ENCODE data around the gene ACSF2. TPM values are rescaled to one million over a fixed set of nuclear protein-coding genes. Genes with fewer than 3 reads are reported as not detected.

ACSF2 gene
- total and polyA plus RNA-seq, 2 of the 13 experiments (the other 11 are each of a cell fraction or from before 2014, with no cell fraction given): 87.3 to 109 TPM

DNA sequence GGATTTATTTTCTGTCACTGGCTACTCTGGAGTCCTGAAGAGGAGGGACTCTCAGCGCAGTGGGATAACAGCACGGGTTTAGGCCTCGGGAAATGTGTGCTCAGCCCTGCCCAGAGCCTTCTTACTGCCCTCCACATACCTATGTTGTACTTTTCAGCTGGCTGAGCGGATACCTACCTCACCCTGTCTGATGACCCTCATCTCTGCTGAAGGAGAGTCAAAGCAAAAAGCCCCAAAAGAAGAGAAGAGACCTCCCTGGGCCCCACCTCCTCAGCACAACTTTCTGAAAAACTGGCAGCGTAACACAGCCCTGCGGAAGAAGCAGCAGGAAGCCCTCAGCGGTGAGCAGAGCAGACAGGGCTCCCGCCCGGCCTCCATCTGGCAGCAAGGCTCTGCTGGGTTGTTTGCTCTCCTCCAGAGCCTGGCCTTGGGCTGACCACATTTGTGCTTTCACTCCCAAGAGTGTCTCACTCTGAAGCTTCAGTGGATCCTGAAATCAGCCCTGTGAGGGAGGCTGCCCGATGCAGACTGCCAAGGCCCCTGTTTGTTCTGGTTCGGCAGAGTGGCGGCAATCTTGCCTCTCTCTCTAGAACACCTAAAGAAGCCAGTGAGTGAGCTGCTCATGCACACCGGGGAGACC lies 92.5 kb downstream of the ACSF2 start (continued):
- no peak for TF ChIP-seq ZNF570 (CRISPR knock-in tag; IDR thresholded peaks at IDR 0.05; ENCODE audit: borderline replicate concordance)
- TF ChIP-seq, protein P1, sequence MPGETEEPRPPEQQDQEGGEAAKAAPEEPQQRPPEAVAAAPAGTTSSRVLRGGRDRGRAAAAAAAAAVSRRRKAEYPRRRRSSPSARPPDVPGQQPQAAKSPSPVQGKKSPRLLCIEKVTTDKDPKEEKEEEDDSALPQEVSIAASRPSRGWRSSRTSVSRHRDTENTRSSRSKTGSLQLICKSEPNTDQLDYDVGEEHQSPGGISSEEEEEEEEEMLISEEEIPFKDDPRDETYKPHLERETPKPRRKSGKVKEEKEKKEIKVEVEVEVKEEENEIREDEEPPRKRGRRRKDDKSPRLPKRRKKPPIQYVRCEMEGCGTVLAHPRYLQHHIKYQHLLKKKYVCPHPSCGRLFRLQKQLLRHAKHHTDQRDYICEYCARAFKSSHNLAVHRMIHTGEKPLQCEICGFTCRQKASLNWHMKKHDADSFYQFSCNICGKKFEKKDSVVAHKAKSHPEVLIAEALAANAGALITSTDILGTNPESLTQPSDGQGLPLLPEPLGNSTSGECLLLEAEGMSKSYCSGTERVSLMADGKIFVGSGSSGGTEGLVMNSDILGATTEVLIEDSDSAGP (CRISPR knock-in tag; IDR thresholded peaks at IDR 0.05; ENCODE audit: borderline replicate concordance): peak; percentile 24; the same call in 1 of the 2 replicates
- peak; percentile 52; the same call in 1 of the 2 replicates for TF ChIP-seq ZNF891 (CRISPR knock-in tag; IDR thresholded peaks at IDR 0.05)
- TF ChIP-seq, protein P2, sequence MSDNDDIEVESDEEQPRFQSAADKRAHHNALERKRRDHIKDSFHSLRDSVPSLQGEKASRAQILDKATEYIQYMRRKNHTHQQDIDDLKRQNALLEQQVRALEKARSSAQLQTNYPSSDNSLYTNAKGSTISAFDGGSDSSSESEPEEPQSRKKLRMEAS (IDR thresholded peaks at IDR 0.05): no peak; the same call in none of the 2 replicates
- 0 out of 2 replicates have a peak, but pooled peaks have one; percentile 32 for TF ChIP-seq ZNF670 (CRISPR knock-in tag; IDR thresholded peaks at IDR 0.05; ENCODE audit: borderline replicate concordance)
- no peak for TF ChIP-seq TCF7 (IDR thresholded peaks at IDR 0.05; ENCODE audit: low read depth)
- TF ChIP-seq ZNF563 (CRISPR knock-in tag; IDR thresholded peaks at IDR 0.05): no peak
- TF ChIP-seq, protein P3, sequence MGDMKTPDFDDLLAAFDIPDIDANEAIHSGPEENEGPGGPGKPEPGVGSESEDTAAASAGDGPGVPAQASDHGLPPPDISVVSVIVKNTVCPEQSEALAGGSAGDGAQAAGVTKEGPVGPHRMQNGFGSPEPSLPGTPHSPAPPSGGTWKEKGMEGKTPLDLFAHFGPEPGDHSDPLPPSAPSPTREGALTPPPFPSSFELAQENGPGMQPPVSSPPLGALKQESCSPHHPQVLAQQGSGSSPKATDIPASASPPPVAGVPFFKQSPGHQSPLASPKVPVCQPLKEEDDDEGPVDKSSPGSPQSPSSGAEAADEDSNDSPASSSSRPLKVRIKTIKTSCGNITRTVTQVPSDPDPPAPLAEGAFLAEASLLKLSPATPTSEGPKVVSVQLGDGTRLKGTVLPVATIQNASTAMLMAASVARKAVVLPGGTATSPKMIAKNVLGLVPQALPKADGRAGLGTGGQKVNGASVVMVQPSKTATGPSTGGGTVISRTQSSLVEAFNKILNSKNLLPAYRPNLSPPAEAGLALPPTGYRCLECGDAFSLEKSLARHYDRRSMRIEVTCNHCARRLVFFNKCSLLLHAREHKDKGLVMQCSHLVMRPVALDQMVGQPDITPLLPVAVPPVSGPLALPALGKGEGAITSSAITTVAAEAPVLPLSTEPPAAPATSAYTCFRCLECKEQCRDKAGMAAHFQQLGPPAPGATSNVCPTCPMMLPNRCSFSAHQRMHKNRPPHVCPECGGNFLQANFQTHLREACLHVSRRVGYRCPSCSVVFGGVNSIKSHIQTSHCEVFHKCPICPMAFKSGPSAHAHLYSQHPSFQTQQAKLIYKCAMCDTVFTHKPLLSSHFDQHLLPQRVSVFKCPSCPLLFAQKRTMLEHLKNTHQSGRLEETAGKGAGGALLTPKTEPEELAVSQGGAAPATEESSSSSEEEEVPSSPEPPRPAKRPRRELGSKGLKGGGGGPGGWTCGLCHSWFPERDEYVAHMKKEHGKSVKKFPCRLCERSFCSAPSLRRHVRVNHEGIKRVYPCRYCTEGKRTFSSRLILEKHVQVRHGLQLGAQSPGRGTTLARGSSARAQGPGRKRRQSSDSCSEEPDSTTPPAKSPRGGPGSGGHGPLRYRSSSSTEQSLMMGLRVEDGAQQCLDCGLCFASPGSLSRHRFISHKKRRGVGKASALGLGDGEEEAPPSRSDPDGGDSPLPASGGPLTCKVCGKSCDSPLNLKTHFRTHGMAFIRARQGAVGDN (CRISPR knock-in tag; IDR thresholded peaks at IDR 0.05): peak; percentile 76
- no peak for TF ChIP-seq ZNF703 (CRISPR knock-in tag; IDR thresholded peaks at IDR 0.05; ENCODE audit: borderline replicate concordance)
- 0 out of 2 replicates have a peak, but pooled peaks have one; percentile 24 for TF ChIP-seq PHF21A (CRISPR knock-in tag; IDR thresholded peaks at IDR 0.05)
- peak; percentile 73 for TF ChIP-seq ZFX (CRISPR knock-in tag; IDR thresholded peaks at IDR 0.05; ENCODE audit: low read depth)
- TF ChIP-seq ZMAT3 (CRISPR knock-in tag; conservative IDR thresholded peaks at IDR 0.05): no peak
- TF ChIP-seq, protein P4, sequence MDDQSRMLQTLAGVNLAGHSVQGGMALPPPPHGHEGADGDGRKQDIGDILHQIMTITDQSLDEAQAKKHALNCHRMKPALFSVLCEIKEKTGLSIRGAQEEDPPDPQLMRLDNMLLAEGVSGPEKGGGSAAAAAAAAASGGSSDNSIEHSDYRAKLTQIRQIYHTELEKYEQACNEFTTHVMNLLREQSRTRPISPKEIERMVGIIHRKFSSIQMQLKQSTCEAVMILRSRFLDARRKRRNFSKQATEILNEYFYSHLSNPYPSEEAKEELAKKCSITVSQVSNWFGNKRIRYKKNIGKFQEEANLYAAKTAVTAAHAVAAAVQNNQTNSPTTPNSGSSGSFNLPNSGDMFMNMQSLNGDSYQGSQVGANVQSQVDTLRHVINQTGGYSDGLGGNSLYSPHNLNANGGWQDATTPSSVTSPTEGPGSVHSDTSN (CRISPR knock-in tag; IDR thresholded peaks at IDR 0.05; ENCODE audit: borderline replicate concordance): no peak
- TF ChIP-seq ZFP90 (CRISPR knock-in tag; IDR thresholded peaks at IDR 0.05; ENCODE audit: borderline replicate concordance): no peak
- peak; percentile 31; the same call in 1 of the 2 replicates for TF ChIP-seq ZNF558 (CRISPR knock-in tag; IDR thresholded peaks at IDR 0.05; ENCODE audit: borderline replicate concordance)
- no peak; the same call in 1 of the 2 replicates for TF ChIP-seq SMAD1 (CRISPR knock-in tag; IDR thresholded peaks at IDR 0.05; ENCODE audit: borderline replicate concordance, low read depth)
- TF ChIP-seq HDAC1 (CRISPR knock-in tag; IDR thresholded peaks at IDR 0.05): peak; percentile 4; the same call in 1 of the 2 replicates
- TF ChIP-seq, protein P5, sequence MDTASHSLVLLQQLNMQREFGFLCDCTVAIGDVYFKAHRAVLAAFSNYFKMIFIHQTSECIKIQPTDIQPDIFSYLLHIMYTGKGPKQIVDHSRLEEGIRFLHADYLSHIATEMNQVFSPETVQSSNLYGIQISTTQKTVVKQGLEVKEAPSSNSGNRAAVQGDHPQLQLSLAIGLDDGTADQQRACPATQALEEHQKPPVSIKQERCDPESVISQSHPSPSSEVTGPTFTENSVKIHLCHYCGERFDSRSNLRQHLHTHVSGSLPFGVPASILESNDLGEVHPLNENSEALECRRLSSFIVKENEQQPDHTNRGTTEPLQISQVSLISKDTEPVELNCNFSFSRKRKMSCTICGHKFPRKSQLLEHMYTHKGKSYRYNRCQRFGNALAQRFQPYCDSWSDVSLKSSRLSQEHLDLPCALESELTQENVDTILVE (CRISPR knock-in tag; IDR thresholded peaks at IDR 0.05): no peak
- TF ChIP-seq SOX13 (IDR thresholded peaks at IDR 0.05): no peak
- peak in 1 of 2 experiments; percentile 12; a peak in 1 of 4 replicates for TF ChIP-seq SOX13 (CRISPR knock-in tag; conservative IDR thresholded peaks at IDR 0.05 in 1 of 2, IDR thresholded peaks at IDR 0.05 in 1 of 2)
- TF ChIP-seq ELF3 (CRISPR knock-in tag; IDR thresholded peaks at IDR 0.05): peak; percentile 29; the same call in 1 of the 2 replicates

Measured in HepG2 (cell line).